Fibroblast of peridontal ligament (primary cell): ENCODE measurements around the gene MCL1.
"Not testable (repeated sequence)": the region's sequence is repeated elsewhere in the genome, so short reads cannot be mapped to it uniquely, and the experiment has no call there.

Source experiments
- DNase-seq: peaks from one replicate; pipeline ENCODE4 v3.0.0-alpha.2; 2010; ENCODE audit errors: extremely low read depth

MCL1 gene

DNA sequence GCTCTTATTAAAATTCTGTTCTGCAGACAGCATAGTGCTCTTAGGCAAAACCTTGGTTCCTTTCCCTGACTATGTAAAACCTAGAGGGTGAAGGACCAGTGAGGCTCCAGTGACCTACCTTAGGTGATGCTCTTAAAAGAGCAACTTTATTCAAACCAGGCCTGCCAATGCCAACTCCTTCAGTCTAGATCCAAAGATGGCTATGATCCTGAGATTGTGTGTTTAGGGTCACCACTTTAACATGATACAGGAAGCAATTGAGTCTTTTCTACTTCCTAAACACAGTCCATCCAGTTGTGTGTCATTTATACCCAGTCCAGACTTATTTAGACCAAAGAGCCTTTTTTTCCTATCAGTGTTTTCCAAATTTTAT is 10.8 kb downstream of the MCL1 start:
- DNase-seq = no peak

DNA sequence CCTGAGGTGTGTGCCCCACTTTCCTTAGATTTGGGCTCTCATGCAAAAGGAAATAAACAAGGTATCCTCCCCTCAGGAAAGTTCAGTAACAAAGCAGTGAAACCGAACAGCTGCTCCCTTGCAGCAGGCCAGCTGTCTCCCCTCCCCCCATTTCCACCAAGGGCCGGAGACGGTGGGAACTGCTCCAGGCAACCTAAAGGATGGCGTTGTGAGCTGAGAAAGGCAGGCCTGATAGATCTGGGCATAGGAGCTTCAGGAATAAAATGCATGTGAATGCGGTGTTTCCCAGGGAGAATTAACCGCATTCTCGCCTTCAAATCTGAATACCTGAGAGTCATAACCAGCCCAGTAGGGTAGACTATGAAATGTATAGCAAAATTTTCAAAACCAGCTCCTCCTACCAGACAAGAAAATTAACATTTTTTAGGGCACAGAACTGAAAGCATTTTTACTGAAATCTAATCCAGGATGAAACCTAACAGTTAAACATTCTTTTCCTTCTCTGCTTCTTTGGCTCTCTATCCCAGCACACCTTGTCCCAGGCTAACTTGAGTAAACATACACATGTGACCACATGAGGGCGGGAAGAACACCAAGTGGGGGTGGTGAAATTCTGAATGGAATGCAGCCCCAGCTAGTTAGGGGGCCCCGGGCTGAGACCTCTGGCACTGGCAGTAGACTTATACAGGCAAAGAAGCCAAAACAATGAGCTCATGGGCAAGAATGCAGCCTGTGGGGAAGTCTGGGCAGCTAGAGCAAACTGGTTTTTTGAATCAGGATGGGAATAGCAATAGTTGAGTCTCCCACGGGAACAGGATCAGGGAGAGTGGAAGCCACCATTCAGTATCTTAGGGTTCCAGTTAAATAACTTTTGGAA is 11.5 kb downstream of the MCL1 start:
- DNase-seq = peak; percentile 98

DNA sequence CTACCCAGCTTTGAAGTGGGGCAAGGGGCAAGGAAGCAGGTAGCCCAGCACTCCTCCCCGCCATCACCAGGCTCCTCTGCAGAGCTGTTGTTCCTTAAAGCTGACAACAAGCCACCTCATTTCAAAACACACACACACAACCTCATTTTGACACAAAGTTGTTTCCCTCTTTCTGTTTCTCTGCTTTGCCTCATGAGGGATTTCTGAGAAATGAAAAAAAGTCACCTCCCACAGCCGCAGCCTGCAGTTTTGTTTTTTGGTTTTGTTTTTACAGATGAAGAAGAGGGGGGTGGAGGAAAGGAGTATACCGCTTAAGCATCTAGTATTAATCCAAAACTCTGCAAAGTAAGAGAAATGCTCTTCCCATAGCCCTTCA is 12.1 kb downstream of the MCL1 start:
- DNase-seq = peak; percentile 59

DNA sequence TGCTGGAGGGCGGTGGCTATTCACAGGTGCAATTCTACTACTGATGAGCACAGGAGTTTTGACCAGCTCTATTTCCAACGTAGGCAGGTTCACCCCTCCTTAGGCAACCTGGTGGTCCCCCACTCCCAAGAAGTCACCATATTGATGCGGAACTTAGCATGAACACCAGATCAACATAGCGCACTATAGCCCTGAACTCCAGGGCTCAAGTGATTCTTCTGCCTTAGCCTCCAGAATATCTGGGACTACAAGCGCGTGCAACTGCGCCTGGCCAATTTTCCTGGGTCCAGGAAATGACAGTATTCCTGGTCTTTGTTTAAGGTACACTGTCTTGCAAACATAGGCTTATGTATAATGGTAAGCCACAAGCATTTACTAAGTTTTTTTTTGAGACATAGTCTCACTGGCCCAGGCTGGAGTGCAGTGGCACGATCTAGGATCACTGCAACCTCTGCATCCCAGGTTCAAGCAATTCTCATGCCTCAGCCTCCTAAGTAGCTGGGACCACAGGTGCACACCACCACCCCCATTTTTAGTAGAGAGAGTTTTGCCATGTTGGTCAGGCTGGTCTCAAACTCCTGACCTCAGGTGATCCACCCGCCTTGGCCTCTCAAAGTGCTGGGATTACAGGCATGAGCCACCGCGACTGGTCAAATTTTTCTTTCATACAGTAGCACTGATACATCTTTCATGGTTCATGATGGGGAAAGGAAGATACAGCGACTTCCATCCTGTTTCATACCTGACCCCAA is 12.6 kb downstream of the MCL1 start:
- DNase-seq = no peak

DNA sequence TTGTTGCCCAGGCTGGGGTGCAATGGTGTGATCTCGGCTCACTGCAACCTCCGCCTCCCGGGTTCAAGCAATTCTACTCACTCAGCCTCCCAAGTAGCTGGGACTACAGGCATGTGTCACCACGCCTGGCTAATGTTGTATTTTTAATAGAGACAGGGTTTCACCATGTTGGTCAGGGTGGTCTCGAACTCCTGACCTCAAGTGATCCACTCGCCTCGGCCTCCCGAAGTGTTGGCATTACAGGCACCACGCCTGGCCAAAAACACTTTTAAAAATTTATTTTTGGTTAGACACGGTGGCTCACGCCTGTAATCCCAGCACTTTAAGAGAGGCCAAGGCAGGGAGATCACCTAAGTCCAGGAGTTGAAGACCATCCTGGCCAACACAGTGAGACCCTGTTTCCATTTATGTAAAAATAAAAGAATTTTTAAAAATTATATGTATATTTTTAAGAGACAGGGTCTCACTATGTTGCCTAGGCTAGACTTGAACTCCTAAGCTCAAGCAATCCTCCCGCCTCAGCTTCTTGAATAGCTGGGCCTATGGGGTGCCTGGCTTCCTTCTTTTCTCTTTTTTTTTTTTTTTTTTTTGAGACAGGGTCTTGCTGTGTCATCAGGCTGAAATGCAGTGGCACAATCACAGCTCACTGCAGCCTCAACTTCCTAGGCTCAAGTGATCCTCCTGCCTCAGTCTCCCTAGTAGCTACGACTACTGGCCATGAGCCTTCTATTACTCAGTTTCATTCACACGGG is 14.0 kb downstream of the MCL1 start:
- DNase-seq = not testable (repeated sequence)

DNA sequence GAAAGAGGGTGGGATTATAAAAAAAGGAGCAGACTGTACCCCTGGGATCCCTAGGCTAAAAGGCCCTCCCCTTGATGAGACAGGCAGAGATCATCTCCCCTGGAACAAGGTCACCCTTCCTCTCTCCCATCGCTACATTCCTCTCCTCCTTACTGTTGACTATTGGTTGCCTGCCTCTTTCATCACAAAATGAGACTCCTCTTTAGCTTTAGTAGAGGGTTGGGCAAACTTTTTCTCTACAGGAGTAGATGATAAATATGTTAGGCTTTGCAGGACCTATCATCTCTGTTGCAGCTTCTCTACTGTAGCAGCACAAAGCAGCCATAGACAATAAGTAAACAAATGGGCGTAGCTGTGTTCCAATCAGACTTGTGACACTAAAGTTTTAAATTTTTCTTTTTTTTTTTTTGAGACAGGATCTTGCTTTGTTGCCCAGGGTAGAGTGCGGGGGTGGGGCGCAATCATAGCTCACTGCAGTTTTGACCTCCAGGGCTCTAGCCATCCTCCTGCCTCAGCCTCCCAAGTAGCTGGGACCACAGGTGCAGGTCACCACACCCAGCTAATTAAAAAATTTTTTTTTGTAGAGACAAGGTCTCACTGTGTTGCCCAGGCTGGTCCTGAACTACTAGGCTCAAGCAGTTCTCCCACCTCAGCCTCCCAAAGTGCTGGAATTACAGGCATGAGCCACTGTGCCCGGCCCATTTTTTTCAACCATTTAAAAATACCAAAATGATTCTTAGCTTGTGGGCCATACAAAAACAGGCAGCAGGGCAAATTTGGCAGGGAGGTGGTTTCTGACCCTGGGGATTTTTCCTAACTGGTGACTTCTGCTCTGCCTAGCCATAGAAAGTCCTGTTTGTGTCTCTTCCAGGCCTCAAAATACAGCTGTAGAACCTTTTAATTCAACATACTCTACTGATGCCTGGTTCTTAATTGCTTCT is 15.1 kb downstream of the MCL1 start:
- peak; percentile 59 for DNase-seq

DNA sequence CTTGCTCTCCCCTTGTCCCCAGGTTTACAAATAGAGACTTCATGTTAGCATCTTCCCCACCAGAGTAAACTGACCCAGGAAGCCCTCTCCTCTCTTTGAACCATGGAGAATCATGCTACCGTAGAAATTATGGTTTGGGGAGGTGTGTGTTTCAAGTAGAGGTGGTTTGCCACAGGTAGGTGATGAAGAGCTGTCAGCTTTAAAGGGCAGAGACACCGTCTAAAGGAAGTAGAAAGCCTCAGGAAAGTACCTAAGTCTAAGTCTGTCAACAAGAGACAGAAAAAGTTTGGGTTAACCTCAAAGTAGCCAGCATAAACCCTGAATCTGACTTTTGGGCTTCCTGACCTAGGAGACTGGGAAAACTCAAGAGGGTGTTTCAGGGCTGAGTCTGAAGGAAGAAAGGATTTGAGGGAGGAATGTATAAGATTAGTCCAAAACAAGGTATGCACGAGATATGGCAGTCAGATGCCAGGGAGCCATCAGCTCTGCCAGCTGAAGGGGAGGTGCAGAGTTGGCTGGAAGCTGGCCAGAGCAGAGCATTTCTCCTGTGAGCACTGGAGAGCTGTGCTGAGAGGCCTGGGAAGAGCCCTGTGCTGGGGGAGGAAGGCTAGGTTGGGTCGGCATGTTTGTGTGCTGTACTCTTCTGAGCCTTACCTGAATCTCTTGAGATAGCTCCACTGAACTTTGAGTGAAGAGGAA is 15.9 kb downstream of the MCL1 start:
- DNase-seq = no peak

DNA sequence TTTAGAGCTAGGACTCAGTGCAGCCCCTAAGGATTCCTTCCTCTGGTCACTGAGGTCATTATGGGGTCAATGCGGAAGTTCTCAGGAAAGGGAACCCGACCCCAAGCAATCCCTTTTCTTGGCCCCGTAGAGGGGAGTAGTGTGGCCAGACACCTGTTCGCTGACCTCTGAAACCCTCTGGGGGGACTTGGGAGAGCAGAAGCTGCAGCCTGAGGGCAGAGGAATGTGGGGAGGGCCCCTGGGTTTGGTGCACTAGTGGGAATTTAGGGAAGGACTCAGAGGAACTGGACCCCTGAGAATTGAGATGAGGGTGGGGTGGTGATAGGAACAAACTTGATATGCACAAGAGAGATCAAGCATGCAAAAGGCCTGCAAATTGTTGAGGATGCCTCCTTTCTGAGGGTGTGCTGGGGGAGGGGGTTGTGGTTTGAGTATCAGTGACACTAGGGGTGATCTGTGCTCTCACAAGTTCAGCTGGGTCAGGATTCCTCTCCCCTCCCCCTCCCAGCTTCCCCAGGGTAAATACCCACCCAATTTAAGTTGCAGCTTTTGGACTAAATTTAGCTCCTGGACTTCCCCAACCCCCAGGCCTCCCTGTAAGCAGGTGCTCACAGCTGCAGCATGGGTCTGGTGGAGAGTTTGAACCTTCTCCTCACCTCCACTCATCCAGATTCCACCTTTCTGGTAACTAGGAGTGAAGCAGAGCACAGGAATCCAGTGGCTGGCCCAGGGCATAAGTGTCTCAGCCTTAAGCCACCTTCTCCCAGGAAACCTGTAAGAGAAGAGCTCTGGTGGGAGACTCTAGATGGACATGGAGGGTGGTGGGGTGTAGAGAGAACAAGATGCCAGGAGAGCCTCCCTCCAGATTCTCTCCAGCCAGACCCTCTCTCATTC is 16.7 kb downstream of the MCL1 start:
- no peak for DNase-seq

DNA sequence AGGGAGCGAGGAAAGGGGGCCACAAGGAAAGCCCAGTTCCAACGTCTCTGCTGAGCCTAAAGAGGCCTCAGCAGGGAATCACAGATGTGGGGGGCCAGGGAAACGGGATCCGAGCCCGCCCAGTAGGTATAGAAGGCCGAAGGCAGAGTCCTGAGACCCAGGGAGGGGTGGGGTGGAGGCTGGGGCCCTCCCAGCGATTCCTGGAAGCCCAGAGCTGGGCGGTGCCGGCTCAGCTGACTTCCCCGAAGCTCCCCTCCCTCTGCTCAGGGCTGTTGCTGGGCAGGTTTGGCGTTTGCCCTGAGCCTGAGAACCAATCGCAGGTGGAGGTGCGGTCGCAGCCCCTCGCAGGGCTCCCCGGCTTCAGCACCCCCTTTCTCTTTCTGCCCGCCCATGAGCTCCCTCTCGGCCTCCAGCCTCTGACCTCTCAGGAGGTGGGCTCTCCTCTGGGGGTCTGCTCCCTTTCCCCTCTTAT is 17.4 kb downstream of the MCL1 start:
- DNase-seq = peak; percentile 93

DNA sequence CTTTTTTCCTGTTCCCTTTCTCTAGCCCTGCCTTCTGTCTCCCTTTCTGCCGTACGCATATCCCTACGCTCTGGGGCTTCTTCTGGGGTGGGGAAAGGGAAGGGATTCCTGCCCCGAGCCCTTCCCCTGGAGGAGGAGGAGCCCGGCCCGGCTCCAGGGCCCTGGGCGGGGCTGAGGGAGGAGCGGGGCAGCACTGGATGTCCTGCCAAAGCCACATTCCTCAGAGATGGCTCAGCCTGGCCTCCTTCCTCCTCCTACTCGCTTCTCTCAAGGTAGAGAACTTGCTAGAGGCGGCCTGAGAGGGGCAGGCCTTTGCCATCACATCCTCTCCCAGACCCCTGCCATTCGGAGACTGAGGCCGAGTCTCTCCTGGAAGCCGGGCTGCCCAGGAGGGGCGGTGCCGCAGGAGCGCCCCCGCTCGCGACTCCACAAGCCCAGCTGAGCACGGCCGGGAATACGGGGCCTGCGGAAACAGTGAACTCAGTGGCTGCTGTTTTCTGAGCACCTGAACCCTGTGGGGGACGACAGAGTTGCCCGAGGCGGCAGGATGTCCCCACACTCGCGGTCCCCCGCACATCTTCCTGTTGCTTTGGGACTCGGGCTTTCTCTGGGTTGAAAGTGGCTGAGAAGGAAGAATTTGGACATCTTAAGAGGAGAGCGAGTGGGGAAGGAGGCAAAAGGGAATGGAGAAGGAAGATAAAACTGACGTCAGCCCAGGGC is 18.0 kb downstream of the MCL1 start:
- DNase-seq = peak; percentile 99

DNA sequence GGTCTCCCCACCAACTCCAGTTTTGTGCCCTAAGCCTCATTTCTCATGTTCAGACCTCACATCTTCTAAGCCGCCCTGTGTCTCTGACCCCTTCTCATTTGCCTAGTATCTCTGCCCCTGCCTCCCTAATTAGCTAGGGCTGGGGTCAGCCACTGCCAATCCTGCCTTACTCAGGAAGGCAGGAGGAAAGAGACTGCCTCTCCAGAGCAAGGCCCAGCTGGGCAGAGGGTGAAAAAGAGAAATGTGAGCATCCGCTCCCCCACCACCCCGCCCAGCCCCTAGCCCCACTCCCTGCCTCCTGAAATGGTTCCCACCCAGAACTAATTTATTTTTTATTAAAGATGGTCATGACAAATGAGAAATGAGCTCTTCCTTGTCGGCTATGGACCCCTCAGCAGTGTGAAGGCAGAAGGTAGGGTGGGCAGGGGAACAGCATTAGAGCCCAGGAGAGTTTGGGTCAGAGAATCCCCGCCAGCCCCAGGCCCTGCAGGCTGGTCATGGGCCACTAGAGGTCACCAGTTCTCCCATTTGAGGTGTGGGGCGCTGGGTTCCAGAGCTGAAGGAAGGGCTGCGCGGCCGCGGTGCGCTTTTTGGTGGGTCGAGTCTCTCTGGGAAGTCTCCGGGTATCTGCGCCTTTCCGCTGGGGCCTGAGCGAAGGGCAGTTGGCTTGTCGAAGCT is 18.7 kb downstream of the MCL1 start:
- peak; percentile 87 for DNase-seq

DNA sequence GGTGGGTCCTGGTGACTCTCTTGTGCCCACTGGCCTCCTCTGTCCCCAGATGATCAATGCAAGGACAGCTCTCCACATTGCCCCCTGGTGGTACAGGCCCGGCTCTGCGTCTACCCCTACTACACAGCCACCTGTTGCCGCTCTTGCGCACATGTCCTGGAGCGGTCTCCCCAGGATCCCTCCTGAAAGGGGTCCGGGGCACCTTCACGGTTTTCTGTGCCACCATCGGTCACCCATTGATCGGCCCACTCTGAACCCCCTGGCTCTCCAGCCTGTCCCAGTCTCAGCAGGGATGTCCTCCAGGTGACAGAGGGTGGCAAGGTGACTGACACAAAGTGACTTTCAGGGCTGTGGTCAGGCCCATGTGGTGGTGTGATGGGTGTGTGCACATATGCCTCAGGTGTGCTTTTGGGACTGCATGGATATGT is 19.4 kb downstream of the MCL1 start:
- no peak for DNase-seq

DNA sequence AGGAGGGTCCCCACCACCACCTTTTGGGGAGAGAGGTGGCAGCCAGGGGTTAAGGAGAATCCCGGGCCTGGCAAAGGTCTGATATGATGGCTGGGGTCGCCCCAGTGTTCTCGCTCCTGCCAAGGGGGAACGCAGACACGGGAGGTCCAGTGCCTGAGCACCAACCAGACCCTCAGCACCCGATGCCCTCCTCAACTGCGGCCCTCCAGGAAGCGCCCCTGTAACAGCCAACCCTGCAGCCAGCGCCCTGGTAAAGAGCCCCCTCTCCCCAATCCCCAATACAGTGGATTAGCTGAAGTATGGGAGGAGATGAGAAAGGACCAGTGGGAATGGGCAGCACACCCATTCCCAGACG is 19.8 kb downstream of the MCL1 start:
- no peak for DNase-seq

DNA sequence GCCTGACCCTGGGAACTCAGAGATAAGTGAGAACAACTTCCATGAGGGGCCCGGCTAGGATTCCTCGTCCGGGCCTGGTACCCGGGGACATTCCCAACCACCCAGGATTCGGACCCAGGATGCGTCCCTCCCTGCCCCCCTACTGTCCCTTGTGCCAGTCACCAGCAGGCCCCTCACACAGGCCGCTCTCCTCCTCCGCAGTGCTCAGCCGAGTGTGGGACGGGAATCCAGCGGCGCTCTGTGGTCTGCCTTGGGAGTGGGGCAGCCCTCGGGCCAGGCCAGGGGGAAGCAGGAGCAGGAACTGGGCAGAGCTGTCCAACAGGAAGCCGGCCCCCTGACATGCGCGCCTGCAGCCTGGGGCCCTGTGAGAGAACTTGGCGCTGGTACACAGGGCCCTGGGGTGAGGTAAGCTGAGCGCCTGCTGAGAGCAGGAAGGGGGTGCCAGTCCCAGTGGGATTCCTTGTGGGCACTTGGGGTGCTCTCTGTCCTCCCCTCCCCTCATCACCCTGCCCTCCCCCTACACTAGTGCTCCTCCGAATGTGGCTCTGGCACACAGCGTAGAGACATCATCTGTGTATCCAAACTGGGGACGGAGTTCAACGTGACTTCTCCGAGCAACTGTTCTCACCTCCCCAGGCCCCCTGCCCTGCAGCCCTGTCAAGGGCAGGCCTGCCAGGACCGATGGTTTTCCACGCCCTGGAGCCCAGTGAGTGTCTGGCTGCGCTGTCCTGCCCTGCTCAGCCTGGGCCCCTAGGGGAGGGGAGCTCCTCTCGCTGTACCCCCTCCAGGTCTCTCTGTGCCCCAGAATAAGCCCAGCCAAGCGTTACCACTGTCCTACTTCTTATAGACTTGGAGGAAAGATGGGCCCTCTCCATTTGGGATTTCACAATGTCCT is 20.4 kb downstream of the MCL1 start:
- DNase-seq = no peak

DNA sequence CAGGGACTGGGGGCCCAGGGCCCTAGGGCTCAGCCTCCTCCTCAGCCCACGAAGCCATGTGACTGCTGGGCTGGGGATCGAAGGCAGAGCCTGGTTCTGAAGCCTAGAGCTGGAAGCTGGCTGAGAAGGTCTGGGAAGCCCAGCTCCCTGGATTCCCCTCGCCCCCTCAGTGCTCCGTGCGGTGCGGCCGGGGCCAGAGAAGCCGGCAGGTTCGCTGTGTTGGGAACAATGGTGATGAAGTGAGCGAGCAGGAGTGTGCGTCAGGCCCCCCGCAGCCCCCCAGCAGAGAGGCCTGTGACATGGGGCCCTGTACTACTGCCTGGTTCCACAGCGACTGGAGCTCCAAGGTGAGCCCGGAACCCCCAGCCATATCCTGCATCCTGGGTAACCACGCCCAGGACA is 21.1 kb downstream of the MCL1 start:
- no peak for DNase-seq

DNA sequence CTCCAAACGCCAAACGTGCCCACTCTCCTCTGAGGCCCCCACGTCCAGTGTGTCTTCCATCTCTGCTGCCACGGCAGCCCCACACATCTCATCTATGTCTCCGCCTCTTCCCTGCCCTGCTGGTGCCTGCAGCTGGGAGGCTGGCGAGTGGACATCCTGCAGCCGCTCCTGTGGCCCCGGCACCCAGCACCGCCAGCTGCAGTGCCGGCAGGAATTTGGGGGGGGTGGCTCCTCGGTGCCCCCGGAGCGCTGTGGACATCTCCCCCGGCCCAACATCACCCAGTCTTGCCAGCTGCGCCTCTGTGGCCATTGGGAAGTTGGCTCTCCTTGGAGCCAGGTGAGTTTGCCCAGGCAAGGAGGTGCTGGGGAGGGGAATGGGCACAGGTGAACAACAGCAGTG is 21.6 kb downstream of the MCL1 start:
- DNase-seq = no peak

DNA sequence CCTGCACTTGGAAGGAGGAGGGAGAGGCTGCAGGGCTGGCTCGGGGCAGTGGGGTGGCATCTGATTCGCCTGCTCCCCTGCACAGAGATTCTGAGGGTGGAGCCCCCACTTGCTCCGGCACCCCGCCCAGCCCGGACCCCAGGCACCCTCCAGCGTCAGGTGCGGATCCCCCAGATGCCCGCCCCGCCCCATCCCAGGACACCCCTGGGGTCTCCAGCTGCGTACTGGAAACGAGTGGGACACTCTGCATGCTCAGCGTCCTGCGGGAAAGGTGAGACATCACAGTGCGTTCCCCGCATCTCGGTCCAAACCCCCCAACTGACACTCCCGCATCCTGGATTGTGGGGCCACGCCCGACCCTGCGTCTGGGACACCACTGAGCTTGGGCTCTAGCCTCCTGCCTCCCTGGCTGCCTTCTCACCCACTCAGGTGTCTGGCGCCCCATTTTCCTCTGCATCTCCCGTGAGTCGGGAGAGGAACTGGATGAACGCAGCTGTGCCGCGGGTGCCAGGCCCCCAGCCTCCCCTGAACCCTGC is 22.3 kb downstream of the MCL1 start:
- DNase-seq = no peak
